ENCODE measurements around the gene KCNG2. TPM values are rescaled to one million over a fixed set of nuclear protein-coding genes. Genes with fewer than 3 reads are reported as not detected.

Gene KCNG2
- total and polyA plus RNA-seq, 2 experiments from 2014 or later, result not detected

GRCh38 chr18:79934311-79935097, 136.8 kb downstream of the KCNG2 start:
- Histone ChIP-seq H3K9me2 (replicated peaks; ENCODE audit: insufficient read depth) (no peaks in the 10 kb centered on the region), H3K27me3 (no peaks in the 10 kb centered on the region), H3K79me2 (peaks cover 73% of the 10 kb centered on the region), H3K4me2 (peak overlapping the region; percentile 67), H3K27ac (peak overlapping the region; percentile 47), H2AFZ (no peak overlapping the region), H3K4me1 (ENCODE audit: insufficient read depth) (peaks cover 14% of the 10 kb centered on the region), H3K36me3 (replicated peaks; ENCODE audit: insufficient read depth, low read depth) (peaks cover 2% of the 10 kb centered on the region), H4K20me1 (ENCODE audit: insufficient read depth, poor library complexity, severe bottlenecking) (no peaks in the 10 kb centered on the region), H3K4me3 (no peak overlapping the region), H3K9me3 (ENCODE audit: low read depth) (peaks cover 31% of the 10 kb centered on the region)
- 57% methylated on average over 8 of the region's 8 CpGs for WGBS (ENCODE audit: low lambda C conversion rate, missing lambda C conversion rate)
- TF ChIP-seq CTCF (IDR thresholded peaks at IDR 0.05; ENCODE audit: poor library complexity), result peak; percentile 23
- TF ChIP-seq EZH2phosphoT487 (IDR thresholded peaks at IDR 0.05; ENCODE audit: low read depth, severe bottlenecking, unreplicated experiment), result no peak
- peak; percentile 64 for DNase-seq (ENCODE audit: low spot score)

- Histone ChIP-seq H3K79me2 (peaks cover 78% of the 10 kb centered on the region), H3K4me3 (no peak overlapping the region), H3K9me3 (ENCODE audit: low read depth) (peaks cover 26% of the 10 kb centered on the region), H3K36me3 (replicated peaks; ENCODE audit: insufficient read depth, low read depth) (no peaks in the 10 kb centered on the region), H2AFZ (no peak overlapping the region), H3K27me3 (no peaks in the 10 kb centered on the region), H3K4me1 (ENCODE audit: insufficient read depth) (peaks cover 14% of the 10 kb centered on the region), H3K27ac (peak overlapping the region; percentile 47), H3K9me2 (replicated peaks; ENCODE audit: insufficient read depth) (no peaks in the 10 kb centered on the region), H4K20me1 (ENCODE audit: insufficient read depth, poor library complexity, severe bottlenecking) (no peaks in the 10 kb centered on the region), H3K4me2 (peak overlapping the region; percentile 67)
- 80% methylated on average over 5 of the region's 5 CpGs for WGBS (ENCODE audit: low lambda C conversion rate, missing lambda C conversion rate)
- DNase-seq (ENCODE audit: low spot score), result no peak
- no peak for TF ChIP-seq CTCF (IDR thresholded peaks at IDR 0.05; ENCODE audit: poor library complexity)
- no peak for TF ChIP-seq EZH2phosphoT487 (IDR thresholded peaks at IDR 0.05; ENCODE audit: low read depth, severe bottlenecking, unreplicated experiment)
- TF ChIP-seq EZH2 (IDR thresholded peaks at IDR 0.05; ENCODE audit: borderline replicate concordance), result no peak
Observed at GRCh38 chr18:79935098-79935480, 137.4 kb downstream of the KCNG2 start.

- peaks cover 22% of the 10 kb centered on the region for H3K9me3 ChIP-seq (ENCODE audit: low read depth)
- peaks cover 79% of the 10 kb centered on the region for H3K79me2 ChIP-seq
- no peak for DNase-seq (ENCODE audit: low spot score)
- peaks cover 14% of the 10 kb centered on the region for H3K4me1 ChIP-seq (ENCODE audit: insufficient read depth)
- no peaks in the 10 kb centered on the region for H3K27me3 ChIP-seq
- no peaks in the 10 kb centered on the region for H3K36me3 ChIP-seq (replicated peaks; ENCODE audit: insufficient read depth, low read depth)
- H3K4me2 ChIP-seq, result no peak overlapping the region
- 93% methylated on average over 3 of the region's 3 CpGs for WGBS (ENCODE audit: low lambda C conversion rate, missing lambda C conversion rate)
- H3K9me2 ChIP-seq (replicated peaks; ENCODE audit: insufficient read depth), result no peaks in the 10 kb centered on the region
- no peak overlapping the region for H3K4me3 ChIP-seq
- no peak overlapping the region for H2AFZ ChIP-seq
- no peak overlapping the region for H3K27ac ChIP-seq
- no peaks in the 10 kb centered on the region for H4K20me1 ChIP-seq (ENCODE audit: insufficient read depth, poor library complexity, severe bottlenecking)
- no peak for TF ChIP-seq EZH2phosphoT487 (IDR thresholded peaks at IDR 0.05; ENCODE audit: low read depth, severe bottlenecking, unreplicated experiment)
- TF ChIP-seq CTCF (IDR thresholded peaks at IDR 0.05; ENCODE audit: poor library complexity), result no peak
- no peak for TF ChIP-seq EZH2 (IDR thresholded peaks at IDR 0.05; ENCODE audit: borderline replicate concordance)
Observed at GRCh38 chr18:79935499-79935898, 137.8 kb downstream of the KCNG2 start.
